Measurements from ENCODE around the gene DDX27. TPM values are rescaled to one million over a fixed set of nuclear protein-coding genes. Genes with fewer than 3 reads are reported as not detected.

DDX27 gene
- total and polyA plus RNA-seq, 9 donors, result 30.4 to 44.9 (median 36.8) TPM

DNA sequence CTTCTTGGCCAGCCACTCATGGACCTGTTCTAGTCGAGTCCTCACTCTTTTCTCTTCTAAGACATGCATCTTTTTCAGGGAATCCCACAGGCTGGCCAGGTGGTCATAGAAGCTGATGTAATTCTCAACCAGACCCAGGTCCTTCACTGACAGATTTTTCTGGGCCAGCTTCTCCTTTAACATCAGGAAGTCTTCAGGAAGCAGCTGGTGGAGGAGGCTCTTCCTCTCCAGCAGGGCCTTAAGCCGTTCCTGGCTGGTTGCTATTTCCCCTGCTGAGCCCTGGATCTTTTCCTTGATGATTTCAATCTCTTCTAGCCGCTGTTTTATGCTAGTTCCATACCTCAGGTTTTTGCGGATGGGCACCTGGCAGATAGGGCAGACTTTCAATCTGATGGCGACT lies 28.6 kb downstream of the DDX27 start:
- intact Hi-C loops (cut with DNase I), result no loop called here
- Histone ChIP-seq H3K36me3 (no peaks in the 10 kb centered on the region), H3K27me3 (no peaks in the 10 kb centered on the region), H3K27ac (no peak overlapping the region), H3K9me3 (no peaks in the 10 kb centered on the region), H3K4me3 (no peak overlapping the region), H3K4me1 (ENCODE audit: insufficient read depth) (no peaks in the 10 kb centered on the region)
- DNase-seq, result no peak
- TF ChIP-seq POLR2A (IDR thresholded peaks at IDR 0.05) (no peak), EP300 (IDR thresholded peaks at IDR 0.05) (no peak)
- TF ChIP-seq, protein P1, sequence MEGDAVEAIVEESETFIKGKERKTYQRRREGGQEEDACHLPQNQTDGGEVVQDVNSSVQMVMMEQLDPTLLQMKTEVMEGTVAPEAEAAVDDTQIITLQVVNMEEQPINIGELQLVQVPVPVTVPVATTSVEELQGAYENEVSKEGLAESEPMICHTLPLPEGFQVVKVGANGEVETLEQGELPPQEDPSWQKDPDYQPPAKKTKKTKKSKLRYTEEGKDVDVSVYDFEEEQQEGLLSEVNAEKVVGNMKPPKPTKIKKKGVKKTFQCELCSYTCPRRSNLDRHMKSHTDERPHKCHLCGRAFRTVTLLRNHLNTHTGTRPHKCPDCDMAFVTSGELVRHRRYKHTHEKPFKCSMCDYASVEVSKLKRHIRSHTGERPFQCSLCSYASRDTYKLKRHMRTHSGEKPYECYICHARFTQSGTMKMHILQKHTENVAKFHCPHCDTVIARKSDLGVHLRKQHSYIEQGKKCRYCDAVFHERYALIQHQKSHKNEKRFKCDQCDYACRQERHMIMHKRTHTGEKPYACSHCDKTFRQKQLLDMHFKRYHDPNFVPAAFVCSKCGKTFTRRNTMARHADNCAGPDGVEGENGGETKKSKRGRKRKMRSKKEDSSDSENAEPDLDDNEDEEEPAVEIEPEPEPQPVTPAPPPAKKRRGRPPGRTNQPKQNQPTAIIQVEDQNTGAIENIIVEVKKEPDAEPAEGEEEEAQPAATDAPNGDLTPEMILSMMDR (IDR thresholded peaks at IDR 0.05), result no peak
- WGBS, 3 donors, result 67 to 75% (median 69%) methylated on average over 5 of the region's 5 CpGs

DNA sequence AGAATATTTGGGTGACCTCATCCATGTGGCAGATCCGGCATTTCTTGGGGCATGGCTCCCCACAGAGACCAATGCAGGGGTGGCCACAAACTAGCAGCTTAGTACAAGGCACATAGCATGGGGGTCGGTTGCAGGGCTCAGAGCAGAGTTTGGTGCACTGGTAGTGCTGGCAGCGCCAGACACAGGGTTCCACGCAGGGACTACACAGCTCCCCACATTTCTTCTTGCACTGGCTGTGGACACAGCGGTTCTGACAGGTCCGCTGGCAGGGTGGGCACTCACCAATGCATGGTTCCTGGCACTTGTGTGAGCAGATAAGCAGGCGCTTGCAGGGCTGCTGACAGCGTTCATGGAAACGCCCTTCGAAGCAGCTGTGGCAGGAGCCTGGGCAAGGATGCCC lies 29.1 kb downstream of the DDX27 start:
- Histone ChIP-seq H3K4me3 (no peak overlapping the region), H3K27me3 (no peaks in the 10 kb centered on the region), H3K27ac (no peak overlapping the region), H3K4me1 (ENCODE audit: insufficient read depth) (no peaks in the 10 kb centered on the region), H3K36me3 (no peaks in the 10 kb centered on the region), H3K9me3 (no peaks in the 10 kb centered on the region)
- TF ChIP-seq, protein P1 (IDR thresholded peaks at IDR 0.05), result no peak
- 84 to 94% (median 88%) methylated on average over 10 of the region's 10 CpGs for WGBS, 3 donors
- no peak for DNase-seq
- intact Hi-C loops (cut with DNase I), result no loop called here

DNA sequence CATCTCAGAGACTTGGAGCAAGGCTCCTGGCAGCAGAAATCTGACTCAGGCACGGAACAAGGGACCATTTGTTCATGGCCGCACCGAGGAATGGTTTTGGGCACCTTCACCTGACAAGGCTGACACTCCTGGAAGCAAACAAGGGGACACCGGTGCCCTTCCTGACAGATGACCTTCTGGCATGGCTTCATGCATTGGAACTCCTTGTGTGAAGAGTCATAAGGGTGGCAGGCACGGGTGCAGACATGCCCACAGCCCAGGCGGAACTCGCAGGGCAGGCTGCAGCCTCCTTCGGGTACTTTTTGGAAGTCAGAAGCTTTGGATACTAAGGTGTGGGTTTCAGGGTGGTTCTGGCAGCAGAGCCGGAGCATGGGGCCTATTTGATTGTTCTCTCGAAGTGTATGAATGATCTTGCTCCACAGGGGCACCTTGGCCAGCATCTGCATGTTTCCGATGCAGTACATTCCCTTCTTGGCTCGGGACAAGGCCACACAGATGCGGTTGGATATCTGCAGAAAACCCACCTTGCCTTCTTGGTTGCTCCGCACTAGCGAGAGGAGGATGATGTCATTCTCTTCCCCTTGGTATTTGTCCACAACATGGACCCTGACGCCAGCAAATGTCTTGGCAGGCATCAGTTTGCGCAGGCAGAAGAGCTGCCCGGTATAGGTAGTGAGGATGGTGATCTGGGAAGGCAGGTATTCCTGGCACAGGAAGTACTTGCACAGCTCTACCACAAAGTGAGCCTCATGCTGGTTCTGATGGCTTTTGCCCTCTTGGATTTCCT lies 29.9 kb downstream of the DDX27 start:
- TF ChIP-seq, protein P1 (IDR thresholded peaks at IDR 0.05), result no peak
- TF ChIP-seq POLR2A (IDR thresholded peaks at IDR 0.05), result no peak
- no peak for TF ChIP-seq EP300 (IDR thresholded peaks at IDR 0.05)
- 76 to 81% (median 77%) methylated on average over 17 to 18 of the region's 18 CpGs for WGBS, 3 donors
- Histone ChIP-seq H3K27ac (no peak overlapping the region), H3K27me3 (no peaks in the 10 kb centered on the region), H3K4me3 (no peak overlapping the region), H3K36me3 (no peaks in the 10 kb centered on the region), H3K9me3 (no peaks in the 10 kb centered on the region), H3K4me1 (ENCODE audit: insufficient read depth) (no peaks in the 10 kb centered on the region)
- intact Hi-C loops (cut with DNase I), result no loop called here
- no peak for DNase-seq

DNA sequence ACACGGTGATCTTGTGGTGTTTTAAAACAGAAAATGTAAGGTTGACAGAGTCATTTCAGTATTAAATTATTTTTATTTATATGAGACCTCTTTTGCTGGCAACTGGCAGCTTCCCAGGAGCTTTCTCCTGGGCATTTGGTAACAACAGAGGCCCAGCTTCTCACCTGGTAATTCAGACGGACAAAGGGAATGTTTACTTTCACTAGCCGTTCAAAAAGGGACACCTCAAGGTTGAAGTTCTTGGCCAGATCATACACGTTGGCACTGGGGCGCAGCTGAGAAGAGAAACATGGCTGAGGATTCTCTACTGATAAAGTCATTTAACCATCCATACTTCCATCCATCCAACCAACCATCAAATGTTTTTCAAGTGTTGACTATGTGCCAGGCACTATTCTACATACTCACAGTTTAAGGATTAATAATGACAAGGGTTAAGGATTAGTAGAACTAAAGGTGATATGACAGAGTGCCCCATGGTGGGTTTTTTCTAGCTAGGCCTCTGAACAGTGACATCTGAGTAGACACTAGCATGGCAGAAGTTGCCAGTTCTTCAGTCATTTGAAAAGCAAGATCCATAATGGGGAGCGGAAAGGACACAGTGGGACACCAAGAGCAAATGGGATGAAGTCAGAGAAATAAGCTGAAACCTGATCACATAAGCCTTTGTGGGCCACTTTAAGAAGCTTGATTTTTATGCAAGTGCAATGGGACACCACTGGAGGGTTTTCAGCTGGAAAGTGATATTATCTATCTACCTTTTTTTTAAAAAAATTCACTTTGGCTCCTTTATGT lies 33.5 kb downstream of the DDX27 start:
- Histone ChIP-seq H3K4me3 (no peak overlapping the region), H3K36me3 (no peaks in the 10 kb centered on the region), H3K9me3 (no peaks in the 10 kb centered on the region), H3K4me1 (ENCODE audit: insufficient read depth) (no peaks in the 10 kb centered on the region), H3K27ac (no peak overlapping the region), H3K27me3 (no peaks in the 10 kb centered on the region)
- intact Hi-C loops (cut with DNase I), result no loop called here
- WGBS, 3 donors, result 60 to 77% (median 66%) methylated on average over 6 of the region's 6 CpGs
- no peak for DNase-seq
- TF ChIP-seq EP300 (IDR thresholded peaks at IDR 0.05) (no peak), POLR2A (IDR thresholded peaks at IDR 0.05) (no peak)
- TF ChIP-seq, protein P1 (IDR thresholded peaks at IDR 0.05), result no peak

Data from ovary (tissue), 9 donors.